ENCODE results near the gene PPP2R2C.

GRCh38 chr4:6394671-6395081 lies 77.7 kb downstream of the PPP2R2C start:
- TF ChIP-seq POLR2A (IDR thresholded peaks at IDR 0.05; ENCODE audit: low read depth, low read length) (no peak), SPI1 (IDR thresholded peaks at IDR 0.05; ENCODE audit: low read depth, low read length) (no peak), POLR2AphosphoS5 (IDR thresholded peaks at IDR 0.05; ENCODE audit: low read depth, low read length) (no peak), POU2F2 (IDR thresholded peaks at IDR 0.05; ENCODE audit: low read depth, low read length) (no peak), TAF1 (IDR thresholded peaks at IDR 0.05; ENCODE audit: low read depth, low read length) (no peak)
